K562 (cell line): Measurements from ENCODE around the gene DYRK1A. TPM values are rescaled to one million over a fixed set of nuclear protein-coding genes. Genes with fewer than 3 reads are reported as not detected.

Experiments used
- CBX5 ChIP-seq: IDR thresholded peaks from 2 replicates; pipeline ENCODE4 v1.6.1; 2014; ENCODE audit warnings: low read depth, borderline replicate concordance
- CHD1 ChIP-seq: fragments of 200-600 bp; sonication (generic); IDR thresholded peaks from one replicate; pipeline ENCODE4 v1.6.1; 2012; ENCODE audit warnings: mild to moderate bottlenecking, moderate library complexity, low read length, inconsistent platforms
- CHD7 ChIP-seq: fragments of 200-600 bp; sonication (generic); IDR thresholded peaks from one replicate; pipeline ENCODE4 v1.6.1; 2012; ENCODE audit warnings: mild to moderate bottlenecking, low read depth, low read length, inconsistent platforms
- EGR1 ChIP-seq: fragments of 450-650 bp; conservative IDR thresholded peaks from 2 replicates; pipeline ENCODE4 v1.6.1; 2017; ENCODE audit warnings: mild to moderate bottlenecking
- ESRRB ChIP-seq: fragments of 250-450 bp; sonication (Bioruptor Pico); IDR thresholded peaks from 2 replicates; pipeline ENCODE4 v1.5.0; 2020; ENCODE audit warnings: mild to moderate bottlenecking, moderate library complexity, borderline replicate concordance
- GTF2E2 ChIP-seq: fragments of 200-800 bp; sonication (Bioruptor generic); IDR thresholded peaks from 2 replicates; pipeline ENCODE4 v1.6.1; 2016; ENCODE audit warnings: missing genetic modification characterization, missing compliant biosample characterization
- MAFF ChIP-seq: IDR thresholded peaks from 2 replicates; pipeline ENCODE4 v1.6.1; 2012; ENCODE audit warnings: low read length, improper control_type of control experiment
- MTF1 ChIP-seq: fragments of 250-450 bp; sonication (Bioruptor Pico); IDR thresholded peaks from 2 replicates; pipeline ENCODE4 v1.9.0; 2021; ENCODE audit warnings: moderate library complexity, mild to moderate bottlenecking, inconsistent platforms, borderline replicate concordance
- MYC ChIP-seq, 2 experiments: fragments of 250-450 bp in 1 of 2; sonication (Bioruptor Pico) in 1 of 2; IDR thresholded peaks; 2 replicates each; pipeline versions ENCODE4 v1.5.1 to v1.6.1; 2012 to 2021; ENCODE audit warnings: low read depth in 2 of 2, borderline replicate concordance in 1 of 2, improper control_type of control experiment in 1 of 2, low read length in 1 of 2, mild to moderate bottlenecking in 1 of 2, moderate library complexity in 1 of 2
- NFXL1 ChIP-seq: fragments of 450-650 bp; formaldehyde crosslinking; IDR thresholded peaks from 2 replicates; pipeline ENCODE4 v1.4.0; 2021; ENCODE audit warnings: mild to moderate bottlenecking
- PTRF ChIP-seq: fragments of 450-650 bp; IDR thresholded peaks from 2 replicates; pipeline ENCODE4 v1.6.1; 2016; ENCODE audit warnings: mild to moderate bottlenecking, missing genetic modification characterization, missing compliant biosample characterization
- SOX6 ChIP-seq: fragments of 450-650 bp; IDR thresholded peaks from 2 replicates; pipeline ENCODE4 v1.6.1; 2014; ENCODE audit warnings: mild to moderate bottlenecking
- ZBTB8A ChIP-seq: fragments of 450-650 bp; IDR thresholded peaks from 2 replicates; pipeline ENCODE4 v1.6.1; 2018; ENCODE audit warnings: mild to moderate bottlenecking, moderate library complexity; ENCODE audit not compliant: partially characterized antibody
- ZNF184 ChIP-seq: sonication (generic); formaldehyde crosslinking; IDR thresholded peaks from 2 replicates; pipeline ENCODE4 v1.5.0; 2020; ENCODE audit warnings: missing genetic modification reagents
- polyA plus RNA-seq, 8 experiments: library from polyadenylated mRNA; depleted of rRNA in 4 of 8; stranded (reverse) in 5 of 8; unstranded in 3 of 8; fragments of >200 nt; fragmentation: Nextera tagmentation in 2 of 8; fragmentation: Illumina TruSeq in 1 of 8; extraction: Ambion mirVana in 2 of 8; extraction: Trizol in 1 of 8; gene quantifications; 2 replicates each; pipeline versions ENCODE4 v1.2.1 to v1.2.3, GENCODE V29; 2011 to 2014; ENCODE audit warnings: inconsistent platforms in 1 of 8, missing spikeins in 1 of 8
- total RNA-seq, 7 experiments: library from RNA; depleted of rRNA in 6 of 7; stranded (reverse); fragments of >200 nt in 6 of 7; fragmentation: Illumina TruSeq in 2 of 7; extraction: Trizol in 2 of 7; gene quantifications; 2 replicates each; pipeline versions ENCODE4 v1.2.1 to v1.2.3, GENCODE V29; 2011 to 2021; ENCODE audit warnings: low replicate concordance in 1 of 7
- TF ChIP-seq, protein P1 (sequence below): sonication (generic); formaldehyde crosslinking; IDR thresholded peaks from 2 replicates; pipeline ENCODE4 v1.8.0; 2022; ENCODE audit warnings: mild to moderate bottlenecking, missing genetic modification reagents
- TF ChIP-seq, protein P2 (sequence below): fragments of 450-650 bp; IDR thresholded peaks from 2 replicates; pipeline ENCODE4 v1.6.1; 2016

The DYRK1A gene
- total and polyA plus RNA-seq, 9 of the 15 experiments (the other 6 are each of a cell fraction or from before 2014, with no cell fraction given): 3.7 to 64.8 (median 42.3) TPM

- TF ChIP-seq CHD1 (peak; percentile 82), MAFF (peak; percentile 56), MYC (IDR thresholded peaks at IDR 0.05; ENCODE audit: low read depth, low read length) (0 out of 2 replicates have a peak, but pooled peaks have one; percentile 17), MYC (CRISPR knock-in tag; IDR thresholded peaks at IDR 0.05; ENCODE audit: borderline replicate concordance, low read depth) (no peak), NFXL1 (CRISPR knock-in tag) (no peak), ZNF184 (CRISPR knock-in tag) (no peak), ZBTB8A (no peak), MTF1 (no peak), CBX5 (no peak), CHD7 (no peak), SOX6 (no peak), PTRF (0 out of 2 replicates have a peak, but pooled peaks have one; percentile 12), GTF2E2 (tag) (no peak), EGR1 (no peak), ESRRB (CRISPR knock-in tag) (no peak)
- TF ChIP-seq, protein P1, sequence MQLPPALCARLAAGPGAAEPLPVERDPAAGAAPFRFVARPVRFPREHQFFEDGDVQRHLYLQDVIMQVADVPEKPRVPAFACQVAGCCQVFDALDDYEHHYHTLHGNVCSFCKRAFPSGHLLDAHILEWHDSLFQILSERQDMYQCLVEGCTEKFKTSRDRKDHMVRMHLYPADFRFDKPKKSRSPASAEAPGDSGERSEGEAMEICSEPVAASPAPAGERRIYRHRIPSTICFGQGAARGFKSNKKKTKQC (CRISPR knock-in tag): no peak; the same call in 1 of the 2 replicates
- TF ChIP-seq, protein P2, sequence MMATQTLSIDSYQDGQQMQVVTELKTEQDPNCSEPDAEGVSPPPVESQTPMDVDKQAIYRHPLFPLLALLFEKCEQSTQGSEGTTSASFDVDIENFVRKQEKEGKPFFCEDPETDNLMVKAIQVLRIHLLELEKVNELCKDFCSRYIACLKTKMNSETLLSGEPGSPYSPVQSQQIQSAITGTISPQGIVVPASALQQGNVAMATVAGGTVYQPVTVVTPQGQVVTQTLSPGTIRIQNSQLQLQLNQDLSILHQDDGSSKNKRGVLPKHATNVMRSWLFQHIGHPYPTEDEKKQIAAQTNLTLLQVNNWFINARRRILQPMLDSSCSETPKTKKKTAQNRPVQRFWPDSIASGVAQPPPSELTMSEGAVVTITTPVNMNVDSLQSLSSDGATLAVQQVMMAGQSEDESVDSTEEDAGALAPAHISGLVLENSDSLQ: no peak
Observed at GRCh38 chr21:37564924-37565529, 198.5 kb downstream of the DYRK1A start (continued).
